Stimulated activated CD4-positive, alpha-beta T cell treated with anti-CD3 and anti-CD28 coated beads, Interleukin-15, amount 100 ng/mL, for 48 hours (primary cell): ENCODE data around the gene LGALS7B.
"Not testable (repeated sequence)": the region's sequence is repeated elsewhere in the genome, so short reads cannot be mapped to it uniquely, and the experiment has no call there.

Source experiments
- DNase-seq, 2 donors: peaks; one replicate each; pipeline ENCODE4 v3.0.0-alpha.2; 2020; ENCODE audit warnings: low read depth in 2 of 2

LGALS7B gene

GRCh38 chr19:38796154-38796553 is 7.2 kb downstream of the LGALS7B start:
- DNase-seq: no peak

- not testable (repeated sequence) for DNase-seq
Measured at GRCh38 chr19:38797781-38798180, 8.8 kb downstream of the LGALS7B start.

GRCh38 chr19:38799104-38799503 is 10.1 kb downstream of the LGALS7B start:
- DNase-seq: no peak

GRCh38 chr19:38800577-38801347 is 11.8 kb downstream of the LGALS7B start:
- DNase-seq: no peak

- no peak for DNase-seq
Measured at GRCh38 chr19:38801359-38802095, 12.5 kb downstream of the LGALS7B start.

DNA sequence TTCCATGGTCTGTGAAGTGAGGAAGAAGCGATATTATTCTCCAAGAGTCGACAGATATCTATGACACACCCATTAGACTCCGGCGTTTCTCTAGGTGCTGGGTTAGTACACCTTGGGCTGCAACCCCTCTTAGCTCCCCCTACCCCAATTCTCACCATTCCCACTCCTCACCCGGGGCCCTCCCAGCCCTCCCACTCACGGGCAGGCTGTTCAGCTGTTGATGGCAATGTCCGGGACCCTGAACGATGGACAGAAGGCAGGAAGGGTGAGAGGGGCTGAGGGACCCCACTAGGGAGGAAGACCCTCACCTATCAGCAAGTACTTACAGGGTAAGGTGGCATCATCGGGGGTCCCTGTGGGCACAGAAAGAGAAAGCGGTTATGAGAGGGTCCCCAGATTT is 14.5 kb downstream of the LGALS7B start:
- DNase-seq: no peak

DNA sequence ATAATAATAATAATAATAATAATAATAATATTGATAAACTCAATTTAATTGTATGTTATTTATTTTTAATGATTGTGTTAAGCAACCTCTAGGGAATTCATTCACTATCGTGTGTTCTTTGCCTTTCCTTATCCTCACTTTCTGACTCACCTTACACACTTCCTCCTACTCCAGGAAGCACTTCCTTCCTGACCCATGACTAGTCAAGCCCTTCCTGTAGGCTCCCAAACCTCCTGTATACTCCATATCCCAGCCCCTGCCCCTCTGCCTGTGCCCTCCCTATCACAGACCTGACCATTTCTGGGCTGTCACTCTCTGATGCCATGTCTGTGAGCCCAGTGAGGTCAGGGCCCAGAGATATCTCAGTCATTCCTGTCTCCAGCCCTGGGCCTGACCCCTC is 16.2 kb downstream of the LGALS7B start:
- no peak for DNase-seq

GRCh38 chr19:38806371-38806770 is 17.4 kb downstream of the LGALS7B start:
- DNase-seq: no peak

GRCh38 chr19:38807374-38808098 is 18.5 kb downstream of the LGALS7B start:
- not testable (repeated sequence) for DNase-seq

DNA sequence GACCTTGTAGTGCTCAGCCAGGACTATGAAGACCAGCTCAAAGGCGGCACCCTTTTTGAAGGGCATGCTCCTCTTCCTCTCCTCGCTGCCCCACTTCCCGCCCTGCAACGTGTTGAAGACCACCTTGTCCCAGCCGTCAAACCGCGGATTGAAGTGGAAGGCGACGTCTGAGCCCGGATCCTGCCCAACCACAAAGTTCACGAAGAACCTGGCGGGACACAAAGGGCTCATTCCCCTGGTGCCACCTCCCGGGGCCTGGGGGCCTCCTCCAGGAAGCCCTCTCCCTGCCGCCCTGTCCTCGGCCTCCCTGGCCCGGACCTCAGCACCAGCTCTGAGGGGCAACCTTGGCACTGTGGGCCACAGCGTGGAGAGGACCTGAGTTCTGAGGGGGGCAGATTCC is 19.7 kb downstream of the LGALS7B start:
- DNase-seq: no peak

- DNase-seq: no peak
Measured at GRCh38 chr19:38809592-38810252, 20.7 kb downstream of the LGALS7B start.

GRCh38 chr19:38812009-38812840 is 23.2 kb downstream of the LGALS7B start:
- no peak for DNase-seq

GRCh38 chr19:38812841-38813320 is 23.9 kb downstream of the LGALS7B start, which contains the start of gene LGALS4:
TSS of gene LGALS4 (minus strand) at chr19:38812945. CDS start at chr19:38812886, 59 bp downstream.
- no peak for DNase-seq

- DNase-seq: no peak
Measured at GRCh38 chr19:38813323-38813722, 24.3 kb downstream of the LGALS7B start.

DNA sequence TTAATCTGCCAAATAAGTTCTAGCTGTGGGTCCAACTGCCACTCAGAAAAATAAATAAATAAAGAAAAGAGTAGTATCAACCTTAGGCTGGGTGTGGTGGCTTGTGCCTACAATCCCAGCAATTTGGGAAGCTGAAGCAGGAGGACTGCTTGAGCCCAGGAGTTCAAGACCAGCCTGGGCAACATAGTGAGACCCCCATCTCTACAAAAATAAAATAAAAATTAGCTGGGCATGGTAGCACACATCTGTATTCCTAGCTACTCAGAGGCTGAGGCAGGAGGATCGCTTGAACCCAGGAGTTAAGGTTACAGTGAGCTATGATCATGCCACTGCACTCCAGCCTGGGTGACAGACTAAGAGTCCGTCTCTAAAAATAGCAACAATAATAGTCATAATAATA is 24.9 kb downstream of the LGALS7B start:
- DNase-seq: not testable (repeated sequence)

DNA sequence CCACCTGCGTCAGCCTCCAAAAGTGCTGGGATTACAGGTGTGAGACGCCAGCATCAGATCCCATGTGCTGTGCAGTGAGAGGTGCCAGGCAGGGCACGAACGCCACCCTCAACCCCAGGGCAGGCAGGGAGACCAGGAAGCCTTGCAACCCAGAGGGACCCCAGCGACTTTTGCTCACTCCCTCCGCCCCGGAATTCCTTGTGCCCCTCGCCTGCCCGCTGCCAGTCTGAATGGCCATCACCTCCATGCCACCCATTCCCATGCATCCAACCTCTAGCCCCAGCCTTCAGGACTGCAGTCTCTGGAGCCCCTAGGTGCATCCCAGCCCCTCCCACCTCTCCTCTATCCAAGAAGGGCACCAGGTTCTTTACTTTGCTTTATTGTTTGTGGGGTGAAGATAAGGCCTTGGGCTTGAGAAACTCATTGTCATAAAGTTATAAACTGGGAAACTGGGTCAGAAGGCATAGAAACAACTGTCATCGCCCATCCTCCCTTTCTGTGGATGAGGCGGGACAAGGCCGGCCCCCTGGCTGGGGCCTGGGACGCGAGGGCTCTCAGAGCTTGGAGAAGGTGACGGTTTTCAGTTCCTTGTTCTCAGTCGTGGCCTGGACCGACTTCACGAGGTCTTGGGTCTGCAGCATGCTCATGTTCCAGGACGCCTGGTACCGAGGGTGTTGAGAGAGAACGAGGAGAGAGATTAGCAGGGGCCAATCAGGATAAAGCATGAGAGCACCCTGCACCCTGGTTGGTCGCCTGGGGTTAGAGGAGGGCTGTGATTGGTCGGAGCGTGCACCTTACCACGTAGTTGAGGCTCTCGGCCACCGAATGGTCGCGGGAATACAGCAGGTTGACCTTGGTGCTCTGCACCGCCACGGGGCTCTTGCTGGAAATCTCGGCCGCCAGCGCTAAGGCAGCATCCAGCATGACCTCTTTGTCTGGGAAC is 26.3 kb downstream of the LGALS7B start:
- DNase-seq: no peak

- DNase-seq: no peak
Measured at GRCh38 chr19:38816131-38816750, 27.2 kb downstream of the LGALS7B start.

DNA sequence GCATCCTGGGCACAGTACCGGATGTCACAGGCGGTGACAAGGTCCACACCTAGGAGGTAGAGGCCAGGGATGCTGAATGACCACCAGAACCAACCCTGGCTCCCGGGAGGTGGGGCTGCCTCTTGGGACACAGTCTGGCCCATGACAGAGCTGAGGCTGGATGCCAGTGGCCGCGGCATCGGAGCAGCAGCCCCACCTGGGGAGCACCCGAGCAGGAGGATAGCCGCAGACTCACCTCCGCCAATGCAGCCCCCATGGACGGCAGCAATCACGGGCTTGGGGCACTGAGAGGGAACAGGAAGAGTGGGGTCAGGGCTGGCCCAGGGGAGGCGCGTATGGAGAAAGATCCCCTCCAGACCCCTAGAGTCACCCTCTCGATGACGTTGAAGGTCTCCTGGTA is 28.1 kb downstream of the LGALS7B start:
- no peak for DNase-seq

GRCh38 chr19:38819231-38819920 is 30.4 kb downstream of the LGALS7B start:
- DNase-seq: no peak
